ENCODE measurements around the gene ZBTB47.

Gene ZBTB47

DNA sequence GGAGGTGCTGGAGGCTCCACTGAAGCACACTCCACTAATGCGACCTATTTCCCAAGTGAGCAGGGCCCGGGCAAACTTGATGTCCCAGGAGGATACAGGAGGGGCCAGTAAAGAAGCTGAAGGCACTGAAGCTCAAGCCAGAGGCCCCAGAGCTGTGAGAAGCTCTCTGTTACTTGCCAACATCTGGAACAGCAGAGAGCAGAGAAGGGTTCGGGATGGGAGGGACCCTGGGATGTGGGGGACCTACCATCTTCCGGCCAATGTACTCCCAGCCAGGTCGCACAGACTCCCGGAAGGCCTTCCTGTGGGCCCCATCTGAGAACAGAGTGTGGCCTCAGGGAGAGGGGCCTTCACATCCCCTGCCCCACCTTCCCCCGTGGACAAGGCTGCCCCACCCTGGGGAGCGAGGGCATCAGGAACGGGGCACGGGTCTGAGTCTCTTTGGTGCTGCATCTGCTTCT lies 46.0 kb downstream of the ZBTB47 start:
- H2AFZ ChIP-seq = no peak overlapping the region
- no peaks in the 10 kb centered on the region for H3K9me3 ChIP-seq (ENCODE audit: control insufficient read depth, low read length)
- no peak overlapping the region for H3K27ac ChIP-seq
- TF ChIP-seq, protein P1, sequence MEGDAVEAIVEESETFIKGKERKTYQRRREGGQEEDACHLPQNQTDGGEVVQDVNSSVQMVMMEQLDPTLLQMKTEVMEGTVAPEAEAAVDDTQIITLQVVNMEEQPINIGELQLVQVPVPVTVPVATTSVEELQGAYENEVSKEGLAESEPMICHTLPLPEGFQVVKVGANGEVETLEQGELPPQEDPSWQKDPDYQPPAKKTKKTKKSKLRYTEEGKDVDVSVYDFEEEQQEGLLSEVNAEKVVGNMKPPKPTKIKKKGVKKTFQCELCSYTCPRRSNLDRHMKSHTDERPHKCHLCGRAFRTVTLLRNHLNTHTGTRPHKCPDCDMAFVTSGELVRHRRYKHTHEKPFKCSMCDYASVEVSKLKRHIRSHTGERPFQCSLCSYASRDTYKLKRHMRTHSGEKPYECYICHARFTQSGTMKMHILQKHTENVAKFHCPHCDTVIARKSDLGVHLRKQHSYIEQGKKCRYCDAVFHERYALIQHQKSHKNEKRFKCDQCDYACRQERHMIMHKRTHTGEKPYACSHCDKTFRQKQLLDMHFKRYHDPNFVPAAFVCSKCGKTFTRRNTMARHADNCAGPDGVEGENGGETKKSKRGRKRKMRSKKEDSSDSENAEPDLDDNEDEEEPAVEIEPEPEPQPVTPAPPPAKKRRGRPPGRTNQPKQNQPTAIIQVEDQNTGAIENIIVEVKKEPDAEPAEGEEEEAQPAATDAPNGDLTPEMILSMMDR (IDR thresholded peaks at IDR 0.05) = no peak
- no peaks in the 10 kb centered on the region for H3K27me3 ChIP-seq (ENCODE audit: control insufficient read depth, insufficient read depth, low read length)
- no peaks in the 10 kb centered on the region for H3K36me3 ChIP-seq (ENCODE audit: control insufficient read depth, insufficient read depth, low read length)
- peaks cover 23% of the 10 kb centered on the region for H3K4me1 ChIP-seq
- no peak overlapping the region for H3K4me3 ChIP-seq (ENCODE audit: low read depth, low read length)
- peaks cover 3% of the 10 kb centered on the region for H3K79me2 ChIP-seq
- H3K9ac ChIP-seq = no peak overlapping the region
- no peak overlapping the region for H3K4me2 ChIP-seq (ENCODE audit: low read length)

DNA sequence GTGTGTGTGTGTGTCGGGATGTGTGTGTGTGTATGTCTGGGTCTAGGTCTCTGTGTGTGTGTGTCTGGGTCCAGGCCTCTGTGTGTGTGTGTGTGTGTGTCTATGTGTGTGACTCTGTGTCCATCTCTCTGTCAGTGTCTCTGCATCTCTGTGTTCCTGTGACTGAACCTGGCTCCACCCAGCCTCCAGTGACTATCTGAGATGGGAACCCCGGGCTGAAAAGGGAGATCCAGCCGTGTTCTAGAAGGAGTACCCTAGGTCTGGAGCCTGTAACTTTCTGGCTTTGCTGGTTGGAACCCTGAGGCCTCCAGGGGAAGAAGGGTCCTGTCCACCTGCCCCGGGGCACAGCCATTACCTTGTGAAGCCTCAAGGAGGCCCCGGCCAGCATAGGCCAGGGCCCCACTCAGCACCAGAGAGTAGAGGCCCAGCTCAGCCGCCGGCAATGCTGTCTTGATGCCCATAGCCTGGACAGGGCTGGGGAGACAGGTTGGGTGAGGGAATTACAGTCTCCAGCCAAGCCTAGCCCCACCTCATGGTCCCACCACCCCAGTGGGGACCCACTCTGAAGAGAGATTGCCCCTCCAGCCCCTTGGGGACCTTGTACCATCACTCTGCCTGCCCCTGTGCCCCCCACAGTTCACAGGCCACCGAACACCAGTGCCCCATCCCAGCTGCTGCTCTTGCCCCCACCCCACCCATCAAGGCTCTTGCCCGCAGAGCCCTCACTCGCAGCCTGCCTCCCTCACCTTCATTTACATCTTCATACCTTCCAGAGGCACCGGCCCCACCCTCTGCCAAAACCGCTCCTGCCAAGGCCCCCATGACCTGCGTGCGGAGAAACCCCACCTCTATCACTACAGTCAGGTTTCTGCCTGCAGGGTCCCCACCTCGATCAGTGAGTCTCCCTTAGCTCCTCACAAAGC lies 47.1 kb downstream of the ZBTB47 start:
- Histone ChIP-seq H3K9ac (no peak overlapping the region), H2AFZ (no peak overlapping the region), H3K27me3 (ENCODE audit: control insufficient read depth, insufficient read depth, low read length) (no peaks in the 10 kb centered on the region), H3K79me2 (peaks cover 3% of the 10 kb centered on the region), H3K4me2 (ENCODE audit: low read length) (no peak overlapping the region), H3K4me1 (peaks cover 21% of the 10 kb centered on the region), H3K36me3 (ENCODE audit: control insufficient read depth, insufficient read depth, low read length) (no peaks in the 10 kb centered on the region), H3K4me3 (ENCODE audit: low read depth, low read length) (no peak overlapping the region), H3K9me3 (ENCODE audit: control insufficient read depth, low read length) (no peaks in the 10 kb centered on the region), H3K27ac (peak overlapping the region; percentile 97)
- TF ChIP-seq, protein P1 (IDR thresholded peaks at IDR 0.05) = no peak

DNA sequence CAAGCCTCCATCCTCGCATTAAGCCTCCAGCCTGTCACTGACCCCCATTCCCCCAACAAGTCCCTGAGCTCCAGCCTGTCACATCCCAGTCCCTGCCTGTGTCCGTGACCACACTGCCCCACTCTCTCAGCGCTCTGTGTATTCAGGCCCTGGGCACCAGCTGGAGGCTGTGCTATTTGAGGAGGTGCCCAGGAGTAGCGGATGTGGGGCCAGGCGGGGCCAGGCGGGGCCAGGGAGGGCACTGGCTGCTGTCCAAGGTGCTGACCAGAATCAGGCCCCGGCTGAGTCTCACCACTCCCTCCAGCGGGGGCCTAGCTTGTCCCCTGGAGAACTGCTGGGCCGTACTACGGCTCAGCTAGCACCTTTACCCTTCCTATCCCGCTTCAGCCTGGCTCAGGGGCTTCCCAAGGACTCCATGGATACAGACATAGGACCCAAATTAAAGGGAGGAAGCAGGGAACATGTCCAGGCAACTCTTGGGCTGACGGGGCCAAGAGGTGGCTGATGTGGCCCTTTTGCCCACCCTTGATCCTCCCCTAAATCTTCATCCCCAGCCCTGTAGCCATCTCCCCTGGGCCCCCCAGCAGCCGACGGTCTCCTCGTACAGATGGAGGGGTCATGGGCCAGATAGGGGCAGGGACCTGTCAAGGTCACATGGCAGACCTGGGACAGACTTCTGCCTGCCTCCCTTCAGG lies 48.0 kb downstream of the ZBTB47 start:
- Histone ChIP-seq H3K9me3 (ENCODE audit: control insufficient read depth, low read length) (no peaks in the 10 kb centered on the region), H3K4me3 (ENCODE audit: low read depth, low read length) (no peak overlapping the region), H3K36me3 (ENCODE audit: control insufficient read depth, insufficient read depth, low read length) (no peaks in the 10 kb centered on the region), H3K9ac (peak overlapping the region; percentile 32), H3K4me2 (ENCODE audit: low read length) (no peak overlapping the region), H3K27ac (peak overlapping the region; percentile 97), H3K27me3 (ENCODE audit: control insufficient read depth, insufficient read depth, low read length) (no peaks in the 10 kb centered on the region), H3K4me1 (peaks cover 21% of the 10 kb centered on the region), H3K79me2 (peaks cover 3% of the 10 kb centered on the region), H2AFZ (peak overlapping the region; percentile 83)
- TF ChIP-seq, protein P1 (IDR thresholded peaks at IDR 0.05) = no peak

DNA sequence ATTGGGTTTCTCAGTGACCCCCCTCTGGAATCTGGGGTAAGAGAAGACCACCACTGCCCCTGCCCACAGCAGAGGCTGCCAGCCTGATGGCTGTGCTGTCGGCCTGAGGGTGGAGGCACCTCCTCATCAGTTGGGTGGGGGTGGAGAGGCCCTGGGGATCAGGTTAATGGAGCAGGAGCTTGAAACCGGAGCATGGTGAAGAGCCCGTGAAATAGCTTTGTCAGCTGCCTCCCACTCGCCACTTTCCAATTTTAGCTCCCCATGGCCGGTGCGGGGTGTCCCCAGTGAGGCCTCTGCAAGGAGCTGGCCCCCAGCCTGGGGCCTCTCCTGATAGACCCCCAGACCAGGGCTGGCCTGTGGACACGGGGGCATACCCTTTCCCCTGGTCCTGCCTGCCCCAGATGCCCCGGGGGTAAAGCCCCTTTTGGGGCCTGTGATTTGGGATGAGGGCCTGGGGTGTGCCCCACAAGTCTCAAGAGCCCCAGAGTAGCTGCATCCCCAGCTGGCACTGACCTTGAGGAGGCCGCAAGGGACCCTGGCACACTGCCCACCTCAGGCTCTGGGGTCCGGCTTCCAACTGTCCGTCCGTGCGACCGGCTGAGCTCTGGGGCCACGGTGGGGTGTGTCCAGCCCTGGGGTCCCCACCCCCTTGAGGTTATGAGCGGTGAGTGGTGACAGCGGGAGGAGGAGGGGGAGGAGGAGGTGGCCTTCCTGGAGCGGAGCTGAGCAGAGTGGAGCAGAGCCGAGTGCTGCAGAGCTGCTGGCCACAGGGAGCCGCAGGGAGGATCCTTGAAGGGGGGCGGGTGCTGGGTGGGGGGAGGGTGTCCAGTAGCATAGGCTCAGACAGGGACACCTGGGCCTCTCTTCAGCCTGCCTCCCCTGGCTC lies 48.8 kb downstream of the ZBTB47 start, which contains the start of gene HHATL:
Gene HHATL, minus strand, starts transcription at position 733 of the 886 bp plus-strand sequence. CDS start 1,972 bp downstream, outside the sequence.
- Histone ChIP-seq H3K27ac (peak within 1 kb of the TSS; percentile 97), H3K9ac (peak within 1 kb of the TSS; percentile 46)

More for the DNA sequence above, 48.8 kb downstream of the ZBTB47 start, which contains the start of gene HHATL:
- H3K79me2 ChIP-seq = peaks cover 3% of the 10 kb centered on the region
- TF ChIP-seq, protein P1 (IDR thresholded peaks at IDR 0.05) = peak; percentile 5
- no peak within 1 kb of the TSS for H3K4me3 ChIP-seq (ENCODE audit: low read depth, low read length)
- peak within 1 kb of the TSS; percentile 83 for H2AFZ ChIP-seq
- no peaks in the 10 kb centered on the region for H3K9me3 ChIP-seq (ENCODE audit: control insufficient read depth, low read length)
- H3K4me2 ChIP-seq (ENCODE audit: low read length) = no peak within 1 kb of the TSS
- peaks cover 21% of the 10 kb centered on the region for H3K4me1 ChIP-seq
- H3K36me3 ChIP-seq (ENCODE audit: control insufficient read depth, insufficient read depth, low read length) = no peaks in the 10 kb centered on the region
- no peaks in the 10 kb centered on the region for H3K27me3 ChIP-seq (ENCODE audit: control insufficient read depth, insufficient read depth, low read length)
